H1 (cell line): ENCODE results near the gene SLIT3. TPM values are rescaled to one million over a fixed set of nuclear protein-coding genes. Genes with fewer than 3 reads are reported as not detected.

Source experiments
- CTCF ChIA-PET: fragments of 300-600 bp; sonication (Branson Sonifier 250); formaldehyde crosslinking; loops from one replicate; lab custom pipeline; 2021; ENCODE audit not compliant: partially characterized antibody; lab: Charles Lee
- POLR2A ChIA-PET: fragments of 300-600 bp; sonication (Branson Sonifier 250); formaldehyde crosslinking; loops from one replicate; lab custom pipeline; 2021; ENCODE audit warnings: inconsistent platforms; ENCODE audit not compliant: partially characterized antibody; lab: Charles Lee
- DNase-seq, 2 experiments: peaks; one replicate each; pipeline versions ENCODE4 v3.0.0 to v3.0.0-alpha.2; 2010 to 2022; ENCODE audit warnings: low spot score in 2 of 2, low read depth in 1 of 2, mixed read lengths in 1 of 2
- FAIRE-seq: peaks from 2 replicates; lab custom pipeline; 2011; peaks lifted over from hg19 to GRCh38; lab: Jason Lieb, UNC
- H2AFZ ChIP-seq: 2 replicates; pipeline ENCODE4 v1.8.1; 2012; ENCODE audit warnings: low read length, inconsistent platforms
- H2AK5ac ChIP-seq: 2 replicates; pipeline ENCODE4 v1.6.1; 2013; ENCODE audit warnings: low read depth, low read length
- H2BK120ac ChIP-seq: replicated peaks from 2 replicates; pipeline ENCODE3; 2013; ENCODE audit warnings: low read depth, low read length, inconsistent platforms
- H2BK12ac ChIP-seq: 2 replicates; pipeline ENCODE4 v1.6.1; 2013; ENCODE audit warnings: low read depth, low read length
- H2BK15ac ChIP-seq: 2 replicates; pipeline ENCODE4 v1.6.1; 2013; ENCODE audit warnings: low read length
- H2BK20ac ChIP-seq: 2 replicates; pipeline ENCODE4 v1.6.1; 2013; ENCODE audit warnings: low read length
- H2BK5ac ChIP-seq: 2 replicates; pipeline ENCODE4 v1.6.1; 2013; ENCODE audit warnings: low read depth, low read length
- H3K14ac ChIP-seq: 2 replicates; pipeline ENCODE4 v1.6.1; 2013; ENCODE audit warnings: inconsistent platforms; ENCODE audit not compliant: insufficient read length
- H3K18ac ChIP-seq: 2 replicates; pipeline ENCODE4 v1.6.1; 2013; ENCODE audit warnings: low read length; ENCODE audit errors: extremely low read depth
- H3K23ac ChIP-seq: 2 replicates; pipeline ENCODE4 v1.6.1; 2013; ENCODE audit warnings: inconsistent platforms; ENCODE audit not compliant: insufficient read length
- H3K23me2 ChIP-seq: 2 replicates; pipeline ENCODE4 v1.6.1; 2013; ENCODE audit warnings: low read depth, low read length
- H3K27ac ChIP-seq: 2 replicates; pipeline ENCODE4 v1.6.1; 2011; ENCODE audit warnings: low read depth, low read length, inconsistent platforms
- H3K27me3 ChIP-seq, 4 experiments: replicated peaks in 1 of 4; 1 replicate in 1 of 4; 2 replicates in 3 of 4; pipeline versions ENCODE4 v1.6.1 to v1.8.1; 2011 to 2013; ENCODE audit warnings: low read length in 3 of 4, mild to moderate bottlenecking in 3 of 4, inconsistent platforms in 2 of 4, mixed read lengths in 2 of 4, moderate library complexity in 1 of 4; ENCODE audit not compliant: control insufficient read depth in 3 of 4, insufficient read depth in 3 of 4; ENCODE audit errors: extremely low read depth in 1 of 4
- H3K36me3 ChIP-seq, 4 experiments: 2 replicates each; pipeline versions ENCODE4 v1.6.1 to v1.8.1; 2011 to 2013; ENCODE audit warnings: mild to moderate bottlenecking in 4 of 4, low read length in 3 of 4, moderate library complexity in 2 of 4, control low read depth in 1 of 4, inconsistent platforms in 1 of 4; ENCODE audit not compliant: insufficient read depth in 4 of 4, control insufficient read depth in 2 of 4
- H3K4ac ChIP-seq: replicated peaks from 2 replicates; pipeline ENCODE3; 2013; ENCODE audit warnings: low read length, low read depth, mixed read lengths, inconsistent platforms; ENCODE audit not compliant: insufficient read length
- H3K4me1 ChIP-seq, 4 experiments: replicated peaks in 1 of 4; 1 replicate in 1 of 4; 2 replicates in 3 of 4; pipeline versions ENCODE4 v1.6.1 to v1.8.1; 2011 to 2013; ENCODE audit warnings: low read length in 3 of 4, inconsistent platforms in 2 of 4, mixed read lengths in 1 of 4; ENCODE audit not compliant: insufficient read depth in 4 of 4, control insufficient read depth in 3 of 4
- H3K4me2 ChIP-seq, 2 experiments: 2 replicates each; pipeline versions ENCODE4 v1.6.1 to v1.8.1; 2011 to 2013; ENCODE audit warnings: low read depth in 2 of 2, low read length in 2 of 2, control low read depth in 1 of 2, inconsistent platforms in 1 of 2, mild to moderate bottlenecking in 1 of 2; ENCODE audit not compliant: insufficient read depth in 1 of 2
- H3K4me3 ChIP-seq, 4 experiments: fragments of 200-600, 300-600 bp in 1 of 4; sonication (generic), shearing (Covaris generic), sonication (Bioruptor Twin) in 1 of 4; 2 replicates each; pipeline versions ENCODE4 v1.5.1 to v1.8.1; 2011 to 2016; ENCODE audit warnings: low read length in 4 of 4, low read depth in 3 of 4, control low read depth in 2 of 4, inconsistent platforms in 2 of 4, mild to moderate bottlenecking in 2 of 4, mixed read lengths in 1 of 4, moderate library complexity in 1 of 4; ENCODE audit not compliant: insufficient read depth in 2 of 4; ENCODE audit errors: extremely low read depth in 1 of 4
- H3K56ac ChIP-seq: replicated peaks from 2 replicates; pipeline ENCODE3; 2013; ENCODE audit warnings: low read depth, mild to moderate bottlenecking, mixed read lengths, low read length, inconsistent platforms; ENCODE audit not compliant: insufficient read length
- H3K79me1 ChIP-seq: 2 replicates; pipeline ENCODE4 v1.6.1; 2013; ENCODE audit warnings: low read depth, low read length, control low read depth
- H3K79me2 ChIP-seq, 2 experiments: 2 replicates each; pipeline versions ENCODE4 v1.6.1 to v1.8.1; 2012 to 2013; ENCODE audit warnings: low read length in 2 of 2, mild to moderate bottlenecking in 2 of 2, inconsistent platforms in 1 of 2; ENCODE audit not compliant: insufficient read depth in 2 of 2, control insufficient read depth in 1 of 2
- H3K9ac ChIP-seq, 4 experiments: replicated peaks in 1 of 4; 1 replicate in 1 of 4; 2 replicates in 3 of 4; pipeline versions ENCODE4 v1.6.1 to v1.8.1; 2011 to 2013; ENCODE audit warnings: low read depth in 3 of 4, low read length in 3 of 4, control low read depth in 2 of 4, mild to moderate bottlenecking in 2 of 4, moderate library complexity in 2 of 4, inconsistent platforms in 1 of 4; ENCODE audit errors: extremely low read depth in 1 of 4
- H3K9me3 ChIP-seq, 2 experiments: 2 replicates each; pipeline versions ENCODE4 v1.6.1 to v1.8.1; 2012 to 2013; ENCODE audit warnings: mild to moderate bottlenecking in 2 of 2, moderate library complexity in 2 of 2, control low read depth in 1 of 2, inconsistent platforms in 1 of 2, low read depth in 1 of 2, low read length in 1 of 2, mixed read lengths in 1 of 2; ENCODE audit not compliant: insufficient read depth in 2 of 2
- H4K20me1 ChIP-seq, 2 experiments: replicated peaks in 1 of 2; 2 replicates each; pipeline versions ENCODE3 to v1.8.1; 2011 to 2013; ENCODE audit warnings: inconsistent platforms in 2 of 2, low read length in 2 of 2, mild to moderate bottlenecking in 1 of 2; ENCODE audit not compliant: insufficient read depth in 2 of 2, control insufficient read depth in 1 of 2
- H4K5ac ChIP-seq: 2 replicates; pipeline ENCODE4 v1.6.1; 2013; ENCODE audit warnings: low read length, low read depth, mixed read lengths, inconsistent platforms; ENCODE audit not compliant: insufficient read length
- H4K8ac ChIP-seq: 2 replicates; pipeline ENCODE4 v1.8.0; 2013; ENCODE audit warnings: mild to moderate bottlenecking, moderate library complexity, low read length, inconsistent platforms; ENCODE audit not compliant: insufficient read depth; ENCODE audit errors: extremely low read depth
- H4K91ac ChIP-seq: replicated peaks from 2 replicates; pipeline ENCODE3; 2013; ENCODE audit warnings: low read length, mixed read lengths, inconsistent platforms; ENCODE audit not compliant: insufficient read length
- ATF3 ChIP-seq: IDR thresholded peaks from 2 replicates; pipeline ENCODE4 v1.6.1; 2011; ENCODE audit warnings: low read depth, mild to moderate bottlenecking, low read length; ENCODE audit not compliant: insufficient read depth
- CHD2 ChIP-seq: IDR thresholded peaks from 2 replicates; pipeline ENCODE4 v1.6.1; 2012; ENCODE audit warnings: low read length, improper control_type of control experiment
- CTCF ChIP-seq, 3 experiments: IDR thresholded peaks; 1 replicate in 2 of 3; 2 replicates in 1 of 3; pipeline versions ENCODE4 v1.5.1 to v1.6.1; 2011; ENCODE audit warnings: low read length in 3 of 3, mild to moderate bottlenecking in 3 of 3, inconsistent platforms in 2 of 3, low read depth in 1 of 3, moderate library complexity in 1 of 3; ENCODE audit not compliant: insufficient read depth in 1 of 3; ENCODE audit errors: control extremely low read depth in 1 of 3
- JUND ChIP-seq: IDR thresholded peaks from 2 replicates; pipeline ENCODE4 v1.6.1; 2011; ENCODE audit warnings: mild to moderate bottlenecking, improper control_type of control experiment, low read length
- PHF8 ChIP-seq: fragments of 200-600 bp; sonication (generic); conservative IDR thresholded peaks from 2 replicates; pipeline ENCODE4 v1.7.1; 2012; ENCODE audit warnings: low read depth, mild to moderate bottlenecking, inconsistent platforms, low read length, moderate library complexity
- SP4 ChIP-seq: IDR thresholded peaks from 2 replicates; pipeline ENCODE4 v1.6.1; 2012; ENCODE audit warnings: low read length, inconsistent platforms
- USF2 ChIP-seq: IDR thresholded peaks from 2 replicates; pipeline ENCODE4 v1.6.1; 2011; ENCODE audit warnings: low read length, improper control_type of control experiment
- WGBS, 2 experiments: shearing (Covaris generic) in 1 of 2; methylation state at CpG; one replicate each; pipeline versions ENCODE4 v1.1.6 to v1.1.7; 2013 to 2015; ENCODE audit warnings: low lambda C conversion rate in 2 of 2, mixed read lengths in 2 of 2, inconsistent platforms in 1 of 2, low coverage in 1 of 2, missing lambda C conversion rate in 1 of 2; ENCODE audit not compliant: insufficient replicate concordance in 2 of 2, insufficient coverage in 1 of 2, insufficient read length in 1 of 2; ENCODE audit errors: extremely low coverage in 1 of 2, missing lambda C conversion rate in 1 of 2; 5-methylcytosine and 5-hydroxymethylcytosine counted together
- polyA plus RNA-seq, 7 experiments: library from polyadenylated mRNA; depleted of rRNA in 3 of 7; stranded (reverse) in 5 of 7; unstranded in 2 of 7; fragments of >200 nt in 5 of 7; fragments of 200-250 nt in 2 of 7; gene quantifications; 1 replicate in 5 of 7; 2 replicates in 1 of 7; 4 replicates in 1 of 7; pipeline versions ENCODE4 v1.2.1 to v1.2.3, GENCODE V29; 2011 to 2013; ENCODE audit warnings: missing spikeins in 2 of 7, mixed read lengths in 2 of 7
- total RNA-seq: library from RNA; stranded (reverse); fragmentation: NEBNext Ultra II Directional; extraction: Animal tissue kit (Norgen Biotek cat#: 25700); gene quantifications from 2 replicates; pipeline ENCODE4 v1.2.1, GENCODE V29; 2021

The SLIT3 gene
- total and polyA plus RNA-seq, 2 of the 8 experiments (the other 6 are each of a cell fraction or from before 2014, with no cell fraction given) = 1.1 to 1.2 TPM

GRCh38 chr5:168874713-168875380 lies 426.1 kb downstream of the SLIT3 start:
- H3K79me1 ChIP-seq = no peaks in the 10 kb centered on the region
- DNase-seq (peak in 1 of 2 experiments; percentile 23), FAIRE-seq (peak; percentile 52)
- no peak overlapping the region for H3K23ac ChIP-seq
- no peak overlapping the region for H2BK20ac ChIP-seq
- H3K23me2 ChIP-seq = peaks cover 2% of the 10 kb centered on the region; the same call in 1 of the 2 replicates
- H3K27me3 ChIP-seq = peaks cover 0 to 4% (median 1%) of the 10 kb centered on the region in 4 experiments; a peak in 3 of 7 replicates
- H2AK5ac ChIP-seq = no peak overlapping the region
- H4K20me1 ChIP-seq = no peaks in the 10 kb centered on the region
- no peak overlapping the region for H3K18ac ChIP-seq
- H3K4me2 ChIP-seq = no peak overlapping the region
- no peak overlapping the region for H2AFZ ChIP-seq
- no peak overlapping the region for H4K5ac ChIP-seq
- H3K14ac ChIP-seq = no peak overlapping the region
- H2BK15ac ChIP-seq = no peak overlapping the region
- no peak overlapping the region for H2BK120ac ChIP-seq
- no peaks in the 10 kb centered on the region for H3K36me3 ChIP-seq
- H3K56ac ChIP-seq = peak overlapping the region; percentile 23
- H3K4ac ChIP-seq = no peak overlapping the region
- ChIA-PET CTCF (interaction anchor here (0.6 to 1.9 kb wide), 7 partner anchors 10 to 201 kb away, joined by 3 to 6 read pairs (median 3); no protein-coding TSS in a partner anchor), POLR2A (no interaction called here)
- 0 out of 2 replicates have a peak overlapping the region, but pooled peaks have one; percentile 18 for H2BK12ac ChIP-seq
- H3K27ac ChIP-seq = no peak overlapping the region
- H3K9ac ChIP-seq = no peak overlapping the region
- H4K8ac ChIP-seq = no peak overlapping the region
- no peak overlapping the region for H3K4me3 ChIP-seq
- H4K91ac ChIP-seq = no peak overlapping the region
- peaks cover 0 to 6% (median 3%) of the 10 kb centered on the region in 4 experiments; a peak in 5 of 7 replicates for H3K4me1 ChIP-seq
- no peak overlapping the region for H2BK5ac ChIP-seq
- WGBS, 2 experiments = 43% methylated on average over 6 of the region's 6 CpGs; no CpG with 5 or more reads in 1 of the 2 experiments
- no peaks in the 10 kb centered on the region for H3K79me2 ChIP-seq
- H3K9me3 ChIP-seq = no peaks in the 10 kb centered on the region
- TF ChIP-seq USF2 (no peak), ATF3 (no peak), CHD2 (no peak), SP4 (no peak), CTCF (IDR thresholded peaks at IDR 0.05; ENCODE audit: control extremely low read depth in 1 of 3, insufficient read depth in 1 of 3, low read depth in 1 of 3, low read length in 3 of 3) (peak in 2 of 3 experiments; percentile 56 to 62; a peak in 3 of 4 replicates), JUND (peak; percentile 45; the same call in 1 of the 2 replicates), PHF8 (no peak)
